Measurements from ENCODE around the gene DHX32.

DNA sequence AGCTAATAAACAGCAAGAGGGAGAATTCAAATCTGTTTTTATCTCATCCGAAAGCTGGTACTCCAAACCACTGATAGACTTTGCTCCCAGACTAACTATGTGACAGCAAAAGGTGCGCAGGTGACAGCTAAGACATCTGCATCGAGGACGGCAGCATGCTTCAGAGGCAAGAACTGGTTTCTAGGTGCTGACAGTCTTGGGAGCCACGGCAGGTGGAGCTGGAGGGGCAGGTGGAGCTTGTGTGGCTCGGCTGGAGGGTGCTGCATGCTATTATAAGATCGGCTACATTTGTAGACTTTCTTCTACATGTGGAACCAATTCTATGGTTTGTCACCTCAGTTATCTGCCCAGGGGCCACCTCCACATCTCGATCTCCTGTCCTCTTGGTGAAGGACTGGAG, 83.7 kb downstream of the DHX32 start:
- TF ChIP-seq, protein P1, sequence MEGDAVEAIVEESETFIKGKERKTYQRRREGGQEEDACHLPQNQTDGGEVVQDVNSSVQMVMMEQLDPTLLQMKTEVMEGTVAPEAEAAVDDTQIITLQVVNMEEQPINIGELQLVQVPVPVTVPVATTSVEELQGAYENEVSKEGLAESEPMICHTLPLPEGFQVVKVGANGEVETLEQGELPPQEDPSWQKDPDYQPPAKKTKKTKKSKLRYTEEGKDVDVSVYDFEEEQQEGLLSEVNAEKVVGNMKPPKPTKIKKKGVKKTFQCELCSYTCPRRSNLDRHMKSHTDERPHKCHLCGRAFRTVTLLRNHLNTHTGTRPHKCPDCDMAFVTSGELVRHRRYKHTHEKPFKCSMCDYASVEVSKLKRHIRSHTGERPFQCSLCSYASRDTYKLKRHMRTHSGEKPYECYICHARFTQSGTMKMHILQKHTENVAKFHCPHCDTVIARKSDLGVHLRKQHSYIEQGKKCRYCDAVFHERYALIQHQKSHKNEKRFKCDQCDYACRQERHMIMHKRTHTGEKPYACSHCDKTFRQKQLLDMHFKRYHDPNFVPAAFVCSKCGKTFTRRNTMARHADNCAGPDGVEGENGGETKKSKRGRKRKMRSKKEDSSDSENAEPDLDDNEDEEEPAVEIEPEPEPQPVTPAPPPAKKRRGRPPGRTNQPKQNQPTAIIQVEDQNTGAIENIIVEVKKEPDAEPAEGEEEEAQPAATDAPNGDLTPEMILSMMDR (IDR thresholded peaks at IDR 0.05): no peak
- no peak for TF ChIP-seq POLR2A (IDR thresholded peaks at IDR 0.05)

Measured in uterus (tissue), 2 donors.